SK-N-MC (cell line): Measurements from ENCODE around the gene KRT6C.

Source experiments
- EZH2 ChIP-seq: fragments of 200-600 bp; sonication (generic); IDR thresholded peaks from one replicate; pipeline ENCODE4 v1.6.1; 2017; ENCODE audit warnings: antibody characterized with exemption
- POLR2AphosphoS5 ChIP-seq: IDR thresholded peaks from 2 replicates; pipeline ENCODE4 v1.6.1; 2012; ENCODE audit warnings: mild to moderate bottlenecking, low read depth, low read length, borderline replicate concordance

DNA sequence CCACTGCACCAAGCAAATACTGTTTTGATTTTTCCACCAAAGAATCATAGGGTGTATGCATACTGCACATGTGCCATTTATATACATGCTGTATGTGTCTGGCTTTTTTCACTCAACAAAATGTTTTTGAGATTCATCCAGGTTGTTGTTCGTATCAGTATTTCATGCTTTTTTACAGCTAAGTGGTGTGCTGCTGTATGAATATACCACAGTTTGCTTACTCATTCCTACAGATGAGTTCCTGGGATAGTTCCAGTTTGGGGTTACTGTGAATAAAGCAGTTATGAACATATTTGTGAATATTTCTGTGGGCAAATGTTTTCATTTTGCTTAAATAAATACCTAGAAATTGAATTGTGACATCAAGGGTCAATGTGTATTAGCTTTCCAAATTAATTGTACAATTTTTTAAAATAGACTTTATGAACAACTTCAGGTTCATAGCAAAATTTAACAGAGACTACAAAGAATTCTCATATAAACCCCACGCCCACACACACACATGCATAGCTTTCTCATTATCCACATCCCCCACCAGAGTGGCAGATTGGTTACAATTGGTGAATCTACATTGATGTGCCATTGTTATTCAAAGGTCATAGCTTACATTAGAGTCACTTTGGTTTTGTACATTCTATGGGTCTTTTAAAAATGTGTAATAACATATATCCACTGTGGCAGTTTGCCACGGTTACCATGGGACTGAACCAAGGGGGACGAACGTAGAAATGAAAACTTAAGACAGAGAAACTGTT lies 26.4 kb upstream of the KRT6C start:
- TF ChIP-seq POLR2AphosphoS5 (no peak), EZH2 (no peak)
